HG03108 (cell line): ENCODE data around the gene AP1S1.
"Not testable (repeated sequence)": the region's sequence is repeated elsewhere in the genome, so short reads cannot be mapped to it uniquely, and the experiment has no call there.

Experiments
- ATAC-seq: cut with Tn5 transposase; IDR thresholded peaks from one replicate; pipeline ENCODE4 v1.9.1; 2021; ENCODE audit warnings: moderate library complexity; ENCODE audit not compliant: unreplicated experiment

The AP1S1 gene

GRCh38 chr7:101124376-101125056 is 29.8 kb upstream of the AP1S1 start:
- no peak for ATAC-seq

GRCh38 chr7:101125989-101126650 is 28.2 kb upstream of the AP1S1 start:
- peak; percentile 53 for ATAC-seq

GRCh38 chr7:101126651-101127459 is 27.4 kb upstream of the AP1S1 start, which contains the start of gene SERPINE1:
SERPINE1 (plus strand) TSS chr7:101127104; CDS start chr7:101128394, 1,290 bp downstream.
- ATAC-seq: peak; percentile 53

- no peak for ATAC-seq
These were observed 26.7 kb upstream of the AP1S1 start for GRCh38 chr7:101127460-101128039.

- ATAC-seq: no peak
These were observed 26.0 kb upstream of the AP1S1 start for GRCh38 chr7:101128040-101128834.

GRCh38 chr7:101129603-101130117 is 24.6 kb upstream of the AP1S1 start:
- ATAC-seq: no peak

- ATAC-seq: not testable (repeated sequence)
These were observed 21.4 kb upstream of the AP1S1 start for GRCh38 chr7:101132626-101133600.

- ATAC-seq: no peak
These were observed 20.5 kb upstream of the AP1S1 start for GRCh38 chr7:101133621-101134398.

- ATAC-seq: no peak
These were observed 19.8 kb upstream of the AP1S1 start for GRCh38 chr7:101134399-101134980.

- no peak for ATAC-seq
These were observed 16.5 kb upstream of the AP1S1 start for GRCh38 chr7:101137651-101138212.

GRCh38 chr7:101138213-101138870 is 15.9 kb upstream of the AP1S1 start:
- peak; percentile 65 for ATAC-seq

- ATAC-seq: no peak
These were observed 14.0 kb upstream of the AP1S1 start for GRCh38 chr7:101140339-101140699.

- ATAC-seq: no peak
These were observed 13.4 kb upstream of the AP1S1 start for GRCh38 chr7:101140746-101141382.

- ATAC-seq: no peak
These were observed 2.2 kb upstream of the AP1S1 start for GRCh38 chr7:101151908-101152651.

GRCh38 chr7:101154693-101155102 is 422 bp downstream of the AP1S1 start:
- ATAC-seq: peak; percentile 6

- no peak for ATAC-seq
These were observed 1.0 kb downstream of the AP1S1 start for GRCh38 chr7:101155303-101155702.
